Measurements from ENCODE around the gene SLC27A1.

SLC27A1 gene

GRCh38 chr19:17524651-17525050 is 54.3 kb downstream of the SLC27A1 start:
- Histone ChIP-seq H3K4me1 (ENCODE audit: insufficient read depth, poor library complexity, severe bottlenecking) (no peaks in the 10 kb centered on the region), H3K36me3 (ENCODE audit: low read depth) (no peaks in the 10 kb centered on the region), H3K4me3 (ENCODE audit: severe bottlenecking) (no peak overlapping the region), H3K9me3 (ENCODE audit: severe bottlenecking) (peaks cover 2% of the 10 kb centered on the region), H3K27me3 (ENCODE audit: insufficient read depth, poor library complexity, severe bottlenecking) (no peaks in the 10 kb centered on the region), H3K27ac (ENCODE audit: poor library complexity, severe bottlenecking) (no peak overlapping the region)
- TF ChIP-seq, protein P1, sequence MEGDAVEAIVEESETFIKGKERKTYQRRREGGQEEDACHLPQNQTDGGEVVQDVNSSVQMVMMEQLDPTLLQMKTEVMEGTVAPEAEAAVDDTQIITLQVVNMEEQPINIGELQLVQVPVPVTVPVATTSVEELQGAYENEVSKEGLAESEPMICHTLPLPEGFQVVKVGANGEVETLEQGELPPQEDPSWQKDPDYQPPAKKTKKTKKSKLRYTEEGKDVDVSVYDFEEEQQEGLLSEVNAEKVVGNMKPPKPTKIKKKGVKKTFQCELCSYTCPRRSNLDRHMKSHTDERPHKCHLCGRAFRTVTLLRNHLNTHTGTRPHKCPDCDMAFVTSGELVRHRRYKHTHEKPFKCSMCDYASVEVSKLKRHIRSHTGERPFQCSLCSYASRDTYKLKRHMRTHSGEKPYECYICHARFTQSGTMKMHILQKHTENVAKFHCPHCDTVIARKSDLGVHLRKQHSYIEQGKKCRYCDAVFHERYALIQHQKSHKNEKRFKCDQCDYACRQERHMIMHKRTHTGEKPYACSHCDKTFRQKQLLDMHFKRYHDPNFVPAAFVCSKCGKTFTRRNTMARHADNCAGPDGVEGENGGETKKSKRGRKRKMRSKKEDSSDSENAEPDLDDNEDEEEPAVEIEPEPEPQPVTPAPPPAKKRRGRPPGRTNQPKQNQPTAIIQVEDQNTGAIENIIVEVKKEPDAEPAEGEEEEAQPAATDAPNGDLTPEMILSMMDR (IDR thresholded peaks at IDR 0.05; ENCODE audit: poor library complexity, severe bottlenecking): no peak
- DNase-seq (ENCODE audit: low spot score) (no peak), ATAC-seq (ENCODE audit: low read depth) (no peak)

DNA sequence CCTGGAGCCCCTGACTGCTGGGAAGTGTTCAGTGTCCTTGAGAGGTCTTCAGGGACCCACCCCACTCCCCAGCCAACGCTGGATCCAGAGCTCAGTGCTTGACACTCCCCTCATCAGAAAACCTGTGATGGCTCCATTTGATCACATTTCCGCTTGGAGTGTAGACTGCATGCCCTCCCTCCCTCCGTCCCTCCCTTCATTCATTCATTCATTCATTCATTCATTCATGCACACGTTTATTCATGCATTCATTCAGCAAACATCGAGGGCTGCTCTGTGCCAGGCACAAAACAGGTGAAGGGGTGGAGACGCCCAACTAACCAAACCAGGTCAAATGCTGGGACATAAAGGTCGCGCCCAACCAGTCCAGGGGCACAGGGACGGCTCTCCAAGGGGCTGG is 54.8 kb downstream of the SLC27A1 start:
- Histone ChIP-seq H3K36me3 (ENCODE audit: low read depth) (no peaks in the 10 kb centered on the region), H3K4me1 (ENCODE audit: insufficient read depth, poor library complexity, severe bottlenecking) (no peaks in the 10 kb centered on the region), H3K27ac (ENCODE audit: poor library complexity, severe bottlenecking) (no peak overlapping the region), H3K27me3 (ENCODE audit: insufficient read depth, poor library complexity, severe bottlenecking) (no peaks in the 10 kb centered on the region), H3K4me3 (ENCODE audit: severe bottlenecking) (no peak overlapping the region), H3K9me3 (ENCODE audit: severe bottlenecking) (peaks cover 2% of the 10 kb centered on the region)
- ATAC-seq (ENCODE audit: low read depth): no peak
- no peak for DNase-seq (ENCODE audit: low spot score)
- TF ChIP-seq, protein P1 (IDR thresholded peaks at IDR 0.05; ENCODE audit: poor library complexity, severe bottlenecking): no peak

GRCh38 chr19:17526922-17527321 is 56.6 kb downstream of the SLC27A1 start:
- H3K4me1 ChIP-seq (ENCODE audit: insufficient read depth, poor library complexity, severe bottlenecking): no peaks in the 10 kb centered on the region
- H3K27me3 ChIP-seq (ENCODE audit: insufficient read depth, poor library complexity, severe bottlenecking): no peaks in the 10 kb centered on the region
- DNase-seq (ENCODE audit: low spot score) (no peak), ATAC-seq (ENCODE audit: low read depth) (no peak)
- peaks cover 2% of the 10 kb centered on the region for H3K9me3 ChIP-seq (ENCODE audit: severe bottlenecking)
- no peak overlapping the region for H3K4me3 ChIP-seq (ENCODE audit: severe bottlenecking)
- TF ChIP-seq, protein P1 (IDR thresholded peaks at IDR 0.05; ENCODE audit: poor library complexity, severe bottlenecking): no peak
- H3K36me3 ChIP-seq (ENCODE audit: low read depth): no peaks in the 10 kb centered on the region
- no peak overlapping the region for H3K27ac ChIP-seq (ENCODE audit: poor library complexity, severe bottlenecking)

- TF ChIP-seq, protein P1 (IDR thresholded peaks at IDR 0.05; ENCODE audit: poor library complexity, severe bottlenecking): no peak
- DNase-seq (ENCODE audit: low spot score) (no peak), ATAC-seq (ENCODE audit: low read depth) (no peak)
- no peaks in the 10 kb centered on the region for H3K36me3 ChIP-seq (ENCODE audit: low read depth)
- H3K4me3 ChIP-seq (ENCODE audit: severe bottlenecking): no peak overlapping the region
- H3K4me1 ChIP-seq (ENCODE audit: insufficient read depth, poor library complexity, severe bottlenecking): no peaks in the 10 kb centered on the region
- H3K27me3 ChIP-seq (ENCODE audit: insufficient read depth, poor library complexity, severe bottlenecking): no peaks in the 10 kb centered on the region
- no peak overlapping the region for H3K27ac ChIP-seq (ENCODE audit: poor library complexity, severe bottlenecking)
- H3K9me3 ChIP-seq (ENCODE audit: severe bottlenecking): peaks cover 2% of the 10 kb centered on the region
These were observed 57.0 kb downstream of the SLC27A1 start for GRCh38 chr19:17527326-17527725.

DNA sequence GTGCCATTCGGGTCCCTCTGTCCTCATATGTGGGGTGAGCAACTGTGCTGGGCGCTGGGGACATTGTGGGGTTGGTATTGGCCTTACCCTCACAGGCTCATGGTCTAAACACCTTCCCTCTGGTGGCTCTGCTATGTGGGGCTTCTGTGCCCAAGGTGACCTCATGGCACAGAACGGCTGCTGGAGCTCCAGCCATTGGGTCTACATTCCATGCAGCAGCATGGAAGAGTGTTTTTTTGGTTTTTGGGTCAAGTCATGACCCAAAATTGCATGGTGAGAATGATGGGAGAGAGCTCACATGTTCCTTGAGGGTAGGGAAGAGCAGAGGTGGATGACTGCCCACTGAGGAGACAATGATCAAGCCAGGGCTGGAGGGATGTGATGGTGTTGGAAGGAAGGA is 58.3 kb downstream of the SLC27A1 start:
- ATAC-seq (ENCODE audit: low read depth) (no peak), DNase-seq (ENCODE audit: low spot score) (no peak)
- Histone ChIP-seq H3K4me3 (ENCODE audit: severe bottlenecking) (no peak overlapping the region), H3K4me1 (ENCODE audit: insufficient read depth, poor library complexity, severe bottlenecking) (no peaks in the 10 kb centered on the region), H3K27me3 (ENCODE audit: insufficient read depth, poor library complexity, severe bottlenecking) (no peaks in the 10 kb centered on the region), H3K36me3 (ENCODE audit: low read depth) (no peaks in the 10 kb centered on the region), H3K9me3 (ENCODE audit: severe bottlenecking) (peaks cover 2% of the 10 kb centered on the region), H3K27ac (ENCODE audit: poor library complexity, severe bottlenecking) (no peak overlapping the region)
- TF ChIP-seq, protein P1 (IDR thresholded peaks at IDR 0.05; ENCODE audit: poor library complexity, severe bottlenecking): no peak

All from RWPE2 (cell line).